Activated CD4-positive, alpha-beta memory T cell treated with anti-CD3 and anti-CD28 coated beads for 36 hours (primary cell): Measurements from ENCODE around the gene ZNF407. TPM values are rescaled to one million over a fixed set of nuclear protein-coding genes. Genes with fewer than 3 reads are reported as not detected.

Source experiments
- CTCF ChIA-PET: fragments of 350-600 bp; sonication (Branson Sonifier 250); formaldehyde crosslinking; loops from one replicate; lab custom pipeline; 2021; ENCODE audit warnings: antibody characterized with exemption, inconsistent platforms; lab: Charles Lee
- POLR2A ChIA-PET: fragments of 350-600 bp; sonication (Branson Sonifier 250); formaldehyde crosslinking; loops from one replicate; lab custom pipeline; 2021; ENCODE audit warnings: antibody characterized with exemption; lab: Charles Lee
- DNase-seq: peaks from one replicate; pipeline ENCODE4 v3.0.0-alpha.2; 2020
- H3K27ac Mint-ChIP-seq: one replicate; pipeline ENCODE4 v1.8.0; 2021; ENCODE audit warnings: mixed read lengths
- H3K27me3 Mint-ChIP-seq: one replicate; pipeline ENCODE4 v1.8.0; 2021; ENCODE audit warnings: mixed read lengths
- H3K36me3 Mint-ChIP-seq: one replicate; pipeline ENCODE4 v1.8.0; 2021; ENCODE audit warnings: mixed read lengths
- H3K4me1 Mint-ChIP-seq: one replicate; pipeline ENCODE4 v1.8.0; 2021; ENCODE audit warnings: low read depth, mixed read lengths
- H3K4me3 Mint-ChIP-seq: one replicate; pipeline ENCODE4 v1.8.0; 2021; ENCODE audit warnings: mild to moderate bottlenecking, mixed read lengths
- H3K9me3 Mint-ChIP-seq: one replicate; pipeline ENCODE4 v1.8.0; 2021; ENCODE audit warnings: mixed read lengths
- intact Hi-C: fragments of 100-400 bp; cut with micrococcal nuclease; formaldehyde crosslinking; loops from one replicate; pipeline ENCODE4 v1.15.1; 2023
- total RNA-seq, 2 experiments: library from RNA; stranded (reverse); gene quantifications; one replicate each; pipeline ENCODE4 v1.2.3, GENCODE V29; 2021

The ZNF407 gene
- total RNA-seq, 2 experiments from 2014 or later: 10.0 to 10.5 TPM

DNA sequence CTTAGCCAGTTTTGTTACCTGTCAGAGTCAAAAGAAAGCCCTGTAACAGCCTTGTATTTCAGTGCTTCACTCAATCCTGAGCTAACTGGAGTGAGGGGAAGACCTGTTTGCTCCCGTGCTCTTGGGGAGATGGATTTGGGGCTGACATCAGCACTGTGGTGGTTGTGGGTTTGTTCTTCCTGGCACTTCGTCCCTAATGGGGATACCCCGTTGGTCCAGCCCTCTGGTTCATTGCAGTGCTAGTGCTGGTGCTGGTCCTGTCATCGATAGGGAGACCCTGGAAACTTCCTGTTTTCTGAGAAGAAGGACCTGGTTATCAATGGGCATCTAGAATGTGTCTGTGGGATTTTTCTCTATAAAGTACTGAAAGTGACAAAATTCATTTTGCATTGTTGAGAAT lies 205.4 kb downstream of the ZNF407 start:
- H3K9me3 Mint-ChIP-seq: no peaks in the 10 kb centered on the region
- peaks cover 14% of the 10 kb centered on the region for H3K4me1 Mint-ChIP-seq
- ChIA-PET POLR2A (no interaction called here), CTCF (no interaction called here)
- H3K27me3 Mint-ChIP-seq: no peaks in the 10 kb centered on the region
- H3K27ac Mint-ChIP-seq: no peak overlapping the region
- intact Hi-C loops: no loop called here
- no peak overlapping the region for H3K4me3 Mint-ChIP-seq
- H3K36me3 Mint-ChIP-seq: peaks cover 7% of the 10 kb centered on the region
- DNase-seq: no peak

DNA sequence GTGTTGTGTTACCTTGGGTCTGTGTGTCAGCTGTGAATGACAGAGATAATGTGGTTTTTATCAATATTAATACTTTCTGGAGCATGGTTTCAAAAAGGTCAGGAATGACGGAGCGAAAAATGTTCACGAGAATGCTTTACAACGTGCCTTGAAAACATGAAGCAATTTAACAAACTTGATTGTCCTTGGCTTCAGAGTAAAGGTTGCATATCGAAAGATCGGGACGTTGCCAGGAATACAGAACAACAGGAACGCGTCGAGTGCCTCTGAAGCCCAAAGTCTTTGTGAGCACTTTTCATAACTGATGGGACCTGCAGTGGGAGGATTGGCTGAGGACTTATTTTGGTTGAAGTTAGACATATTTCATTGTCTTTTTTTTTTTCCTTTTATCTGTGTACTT lies 206.1 kb downstream of the ZNF407 start:
- no peak overlapping the region for H3K27ac Mint-ChIP-seq
- DNase-seq: no peak
- CTCF ChIA-PET: no interaction called here
- H3K27me3 Mint-ChIP-seq: no peaks in the 10 kb centered on the region
- POLR2A ChIA-PET: no interaction called here
- intact Hi-C loops: no loop called here
- peaks cover 9% of the 10 kb centered on the region for H3K4me1 Mint-ChIP-seq
- H3K9me3 Mint-ChIP-seq: no peaks in the 10 kb centered on the region
- no peak overlapping the region for H3K4me3 Mint-ChIP-seq
- H3K36me3 Mint-ChIP-seq: peaks cover 7% of the 10 kb centered on the region

DNA sequence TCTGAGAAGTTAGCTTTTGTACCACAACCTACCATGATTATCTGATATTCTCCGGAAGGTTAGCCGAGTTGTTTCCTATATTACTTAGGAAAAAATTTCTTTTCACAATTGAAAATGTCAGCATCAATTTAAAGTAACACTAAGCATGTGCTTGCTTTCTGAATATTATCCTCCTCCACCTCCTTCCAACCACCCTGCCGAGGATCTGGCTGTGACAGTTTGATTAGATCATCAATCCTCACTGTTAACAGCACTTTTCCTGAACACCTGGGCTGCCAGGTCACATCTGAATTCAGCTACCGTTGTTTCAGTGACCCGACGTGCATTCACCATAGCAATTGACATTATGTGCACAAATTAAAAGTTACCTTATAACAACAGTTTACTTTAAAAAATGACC lies 207.0 kb downstream of the ZNF407 start:
- peaks cover 7% of the 10 kb centered on the region for H3K36me3 Mint-ChIP-seq
- DNase-seq: no peak
- H3K27ac Mint-ChIP-seq: no peak overlapping the region
- POLR2A ChIA-PET: no interaction called here
- no peak overlapping the region for H3K4me3 Mint-ChIP-seq
- peaks cover 9% of the 10 kb centered on the region for H3K4me1 Mint-ChIP-seq
- H3K9me3 Mint-ChIP-seq: no peaks in the 10 kb centered on the region
- intact Hi-C loops: no loop called here
- H3K27me3 Mint-ChIP-seq: no peaks in the 10 kb centered on the region
- CTCF ChIA-PET: no interaction called here

DNA sequence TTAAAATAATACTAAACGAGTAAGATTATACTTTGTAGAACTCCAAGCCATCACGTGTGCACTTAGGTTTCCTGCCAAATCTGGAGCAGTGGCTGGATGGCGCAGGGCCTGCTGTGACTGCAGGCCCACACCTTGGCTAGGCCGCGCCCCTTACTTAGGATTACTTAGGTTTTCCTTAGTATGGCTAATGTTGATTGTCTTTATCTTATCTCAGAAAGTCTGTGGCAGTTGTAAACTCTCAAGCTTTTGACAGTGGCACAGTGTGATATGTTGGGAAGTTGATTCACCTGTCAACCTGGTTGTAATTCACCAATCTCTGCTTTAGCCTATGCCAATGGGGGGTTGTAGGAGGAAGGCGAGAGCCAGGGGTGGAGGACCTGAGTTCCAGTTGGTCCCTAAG lies 208.4 kb downstream of the ZNF407 start:
- intact Hi-C loops: no loop called here
- H3K4me3 Mint-ChIP-seq: no peak overlapping the region
- POLR2A ChIA-PET: interaction anchor here (1.4 kb wide), 1 partner anchor 404 kb away, joined by 3 read pairs; the partner anchor contains the start of gene TSHZ1
- H3K27me3 Mint-ChIP-seq: no peaks in the 10 kb centered on the region
- H3K4me1 Mint-ChIP-seq: peaks cover 9% of the 10 kb centered on the region
- CTCF ChIA-PET: no interaction called here
- DNase-seq: no peak
- peaks cover 7% of the 10 kb centered on the region for H3K36me3 Mint-ChIP-seq
- no peaks in the 10 kb centered on the region for H3K9me3 Mint-ChIP-seq
- no peak overlapping the region for H3K27ac Mint-ChIP-seq

DNA sequence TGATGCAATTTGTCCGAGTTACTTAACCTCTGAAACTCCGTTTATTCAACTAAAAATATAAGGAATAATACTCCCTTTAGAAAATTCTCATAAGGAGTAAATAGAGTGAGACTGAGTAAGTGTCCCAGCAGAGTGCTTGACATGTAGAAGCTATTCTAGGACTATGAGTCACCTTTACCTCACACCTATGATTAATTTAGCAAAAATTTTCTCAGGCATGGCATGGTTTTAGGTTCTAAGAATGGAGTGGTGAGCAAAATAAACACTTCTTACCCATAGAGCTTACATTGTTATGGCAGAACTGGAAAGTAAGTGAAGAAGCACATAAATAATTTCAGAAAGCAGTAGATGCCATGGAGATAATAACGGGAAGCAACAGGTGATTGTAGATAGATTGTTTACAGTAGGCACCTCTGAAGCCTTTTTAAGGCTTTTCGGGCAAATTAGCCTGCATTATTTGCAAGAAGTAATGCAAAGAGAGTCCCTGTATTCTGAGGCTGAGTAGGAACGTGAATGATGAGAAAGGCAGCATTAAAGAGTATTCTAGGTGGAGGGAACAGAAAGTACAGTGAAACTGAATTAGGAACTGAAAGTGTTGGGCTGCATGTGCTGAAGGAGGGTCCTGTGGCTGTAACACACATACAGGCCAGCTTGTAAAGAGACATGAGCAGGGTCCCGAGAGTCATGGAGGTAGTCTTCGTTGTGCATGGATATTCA lies 209.2 kb downstream of the ZNF407 start:
- no peak overlapping the region for H3K27ac Mint-ChIP-seq
- POLR2A ChIA-PET: interaction anchor here (1.4 kb wide), 1 partner anchor 403 kb away, joined by 3 read pairs; the partner anchor contains the start of gene TSHZ1
- intact Hi-C loops: no loop called here
- peaks cover 9% of the 10 kb centered on the region for H3K4me1 Mint-ChIP-seq
- H3K4me3 Mint-ChIP-seq: no peak overlapping the region
- peaks cover 7% of the 10 kb centered on the region for H3K36me3 Mint-ChIP-seq
- CTCF ChIA-PET: no interaction called here
- DNase-seq: no peak
- H3K27me3 Mint-ChIP-seq: no peaks in the 10 kb centered on the region
- no peaks in the 10 kb centered on the region for H3K9me3 Mint-ChIP-seq

DNA sequence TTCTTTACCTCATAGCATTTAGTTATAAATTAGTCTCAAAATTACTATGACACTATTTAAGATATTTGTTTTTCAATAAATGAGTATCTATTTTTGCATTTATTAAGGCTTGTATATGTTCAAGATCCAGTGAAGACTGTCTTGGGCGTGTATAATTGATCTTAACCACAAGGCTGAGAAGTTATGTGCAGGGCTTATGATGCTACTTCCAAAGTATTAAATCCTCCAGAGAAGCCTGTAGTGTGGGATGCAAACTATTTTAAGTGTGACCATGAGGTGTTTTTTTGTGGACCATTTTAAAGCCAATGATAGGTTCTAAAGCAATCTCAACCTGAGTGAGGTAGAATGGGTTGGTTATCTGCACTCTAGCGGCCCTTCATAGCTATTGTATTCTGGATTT lies 219.9 kb downstream of the ZNF407 start:
- intact Hi-C loops: no loop called here
- Mint-ChIP-seq H3K4me3 (no peak overlapping the region), H3K9me3 (peaks cover 8% of the 10 kb centered on the region), H3K36me3 (peaks cover 14% of the 10 kb centered on the region), H3K4me1 (peaks cover 2% of the 10 kb centered on the region), H3K27me3 (no peaks in the 10 kb centered on the region), H3K27ac (no peak overlapping the region)
- DNase-seq: no peak
- ChIA-PET POLR2A (no interaction called here), CTCF (no interaction called here)

DNA sequence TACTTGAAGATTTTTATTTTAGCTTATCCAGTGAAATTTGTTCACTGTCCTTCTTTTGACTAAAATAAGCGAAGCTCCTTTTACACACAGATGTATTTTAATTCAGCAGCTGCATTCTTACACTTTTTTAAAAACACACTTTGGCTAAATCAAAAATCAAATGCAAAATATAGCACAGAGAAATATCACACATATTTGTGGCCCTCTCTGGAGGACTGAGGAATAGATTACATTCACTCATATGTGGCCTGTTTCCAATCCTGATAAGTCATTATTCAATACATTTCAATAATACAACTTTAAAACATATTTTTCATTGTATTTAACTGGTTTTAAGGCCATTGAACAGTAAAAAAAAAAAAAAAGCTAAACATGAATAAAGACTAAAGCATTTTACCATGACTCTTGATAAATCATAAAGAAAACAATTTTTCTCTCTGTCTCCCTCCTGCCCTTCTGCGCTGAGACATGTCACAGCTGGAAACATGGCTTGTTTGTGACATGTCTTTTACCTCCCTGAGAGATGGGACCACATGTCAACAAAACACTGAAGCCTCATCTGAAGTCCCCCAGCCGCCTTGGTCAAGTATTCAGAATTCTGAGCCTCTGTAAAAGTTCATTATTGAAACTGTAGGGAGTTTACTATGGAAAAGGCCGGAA lies 221.0 kb downstream of the ZNF407 start:
- Mint-ChIP-seq H3K9me3 (peaks cover 8% of the 10 kb centered on the region), H3K4me1 (no peaks in the 10 kb centered on the region), H3K4me3 (no peak overlapping the region), H3K27ac (no peak overlapping the region), H3K36me3 (peaks cover 15% of the 10 kb centered on the region), H3K27me3 (no peaks in the 10 kb centered on the region)
- CTCF ChIA-PET: interaction anchor here (0.7 kb wide), 1 partner anchor 185 kb away, joined by 3 read pairs; no protein-coding TSS in a partner anchor
- POLR2A ChIA-PET: no interaction called here
- intact Hi-C loops: no loop called here
- DNase-seq: no peak

DNA sequence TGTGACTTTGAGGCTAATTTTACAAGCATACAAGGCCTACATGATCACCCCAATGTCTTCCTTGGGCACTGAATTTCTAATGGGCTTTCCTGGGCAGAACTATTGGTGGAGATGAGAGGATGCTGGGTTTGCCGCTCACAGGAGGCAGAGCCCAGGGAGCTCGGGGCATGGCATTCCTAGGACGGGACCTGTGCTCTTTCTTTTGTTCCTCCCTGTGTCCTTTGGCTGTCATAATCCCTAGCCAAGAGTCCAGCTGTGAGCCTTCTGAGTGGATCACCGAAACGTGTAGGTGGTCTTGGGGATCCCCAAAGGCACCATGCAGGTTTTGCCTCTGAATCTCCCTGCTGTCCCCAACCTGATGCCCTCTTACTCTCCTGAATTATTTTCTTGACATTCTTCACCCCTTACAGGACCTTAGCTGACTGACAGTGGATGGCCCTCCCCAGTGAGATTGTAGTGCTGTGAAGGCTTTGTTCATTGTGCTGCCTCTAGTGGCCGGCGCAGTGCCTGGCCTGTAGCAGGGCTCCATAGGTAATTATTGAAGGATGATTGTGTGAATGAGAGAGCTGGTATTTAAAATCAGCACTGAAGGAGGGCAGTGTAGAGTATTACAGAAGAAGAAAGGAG lies 221.9 kb downstream of the ZNF407 start:
- no peak for DNase-seq
- Mint-ChIP-seq H3K36me3 (peaks cover 15% of the 10 kb centered on the region), H3K4me1 (no peaks in the 10 kb centered on the region), H3K27me3 (no peaks in the 10 kb centered on the region), H3K27ac (no peak overlapping the region), H3K4me3 (no peak overlapping the region), H3K9me3 (peaks cover 8% of the 10 kb centered on the region)
- ChIA-PET CTCF (interaction anchor here (0.9 kb wide), 1 partner anchor 31 kb away, joined by 3 read pairs; no protein-coding TSS in a partner anchor), POLR2A (no interaction called here)
- intact Hi-C loops: no loop called here

DNA sequence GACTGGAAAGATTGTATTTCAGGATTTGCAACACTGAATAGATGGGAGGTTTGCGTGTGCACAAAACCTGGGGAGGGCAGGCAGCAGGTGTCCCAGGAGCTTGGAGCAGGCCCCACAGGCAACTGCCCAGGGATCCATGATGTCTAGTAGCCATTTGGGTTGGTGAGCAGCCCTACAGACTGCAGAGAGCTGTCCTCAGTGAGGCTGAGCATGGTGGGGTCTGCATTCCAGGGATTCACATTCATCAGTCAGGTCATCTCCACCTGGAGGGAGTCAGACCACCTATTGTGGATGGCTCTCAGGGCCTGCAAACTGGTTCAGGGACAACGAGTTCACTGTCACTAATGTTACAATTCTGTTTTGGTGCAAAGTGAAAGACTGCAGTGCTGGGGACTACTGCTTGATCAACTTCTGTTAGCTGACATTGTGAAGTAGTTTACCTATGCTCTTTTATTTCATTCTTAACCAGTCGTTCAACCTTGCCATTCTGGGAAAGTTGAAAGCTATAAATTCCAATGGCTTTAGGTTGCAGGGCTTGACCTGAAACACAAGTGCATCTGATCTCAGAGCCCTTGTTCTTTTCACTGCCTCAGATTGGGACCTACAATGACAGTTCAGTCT lies 222.6 kb downstream of the ZNF407 start:
- H3K4me3 Mint-ChIP-seq: no peak overlapping the region
- no peaks in the 10 kb centered on the region for H3K27me3 Mint-ChIP-seq
- H3K9me3 Mint-ChIP-seq: peaks cover 8% of the 10 kb centered on the region
- POLR2A ChIA-PET: no interaction called here
- H3K36me3 Mint-ChIP-seq: peaks cover 14% of the 10 kb centered on the region
- CTCF ChIA-PET: interaction anchor here (0.7 to 0.9 kb wide), 2 partner anchors 30 to 77 kb away, joined by 3 read pairs; no protein-coding TSS in a partner anchor
- H3K27ac Mint-ChIP-seq: no peak overlapping the region
- intact Hi-C loops: no loop called here
- no peaks in the 10 kb centered on the region for H3K4me1 Mint-ChIP-seq
- no peak for DNase-seq

DNA sequence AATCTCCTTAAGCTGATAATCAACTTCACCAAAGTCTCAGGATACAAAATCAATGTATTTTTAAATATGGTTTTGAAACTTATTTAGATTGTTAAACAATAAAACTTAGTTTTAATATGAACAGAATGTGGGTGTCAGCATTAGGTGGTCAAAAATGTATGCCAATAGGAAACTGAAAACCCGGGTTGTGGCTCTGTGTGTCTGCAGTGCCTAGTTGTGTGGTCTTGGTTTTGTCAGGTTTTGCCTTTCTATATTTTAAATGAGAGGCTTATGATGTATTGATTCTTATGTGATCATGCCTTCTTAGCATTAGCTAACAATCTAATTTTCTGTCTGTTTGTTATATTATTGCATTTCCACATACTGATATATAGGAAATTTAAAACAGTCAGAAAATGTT lies 227.8 kb downstream of the ZNF407 start:
- no peaks in the 10 kb centered on the region for H3K4me1 Mint-ChIP-seq
- no peaks in the 10 kb centered on the region for H3K27me3 Mint-ChIP-seq
- ChIA-PET POLR2A (no interaction called here), CTCF (no interaction called here)
- peaks cover 8% of the 10 kb centered on the region for H3K9me3 Mint-ChIP-seq
- H3K4me3 Mint-ChIP-seq: no peak overlapping the region
- H3K36me3 Mint-ChIP-seq: peaks cover 14% of the 10 kb centered on the region
- no peak for DNase-seq
- H3K27ac Mint-ChIP-seq: no peak overlapping the region
- intact Hi-C loops: no loop called here

DNA sequence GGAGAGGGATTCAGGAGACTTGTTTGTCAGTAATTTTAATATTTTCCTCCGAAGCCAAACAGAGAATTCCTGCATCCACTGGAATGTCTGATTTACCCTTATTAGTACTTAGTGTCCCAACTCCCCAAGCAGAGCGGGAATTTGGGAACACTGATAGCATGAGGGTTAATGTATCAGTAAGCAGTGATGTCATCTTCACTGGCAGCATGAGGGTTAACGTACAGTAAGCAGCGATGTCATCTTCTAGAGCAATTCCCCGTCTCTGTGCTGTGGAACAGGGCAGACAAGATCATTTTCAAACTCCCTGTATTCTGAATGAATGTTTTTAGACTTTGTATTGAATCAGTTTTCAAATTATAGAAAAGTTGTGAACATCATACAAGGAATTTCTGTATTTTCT lies 228.9 kb downstream of the ZNF407 start:
- Mint-ChIP-seq H3K9me3 (peaks cover 4% of the 10 kb centered on the region), H3K27ac (no peak overlapping the region), H3K36me3 (peaks cover 10% of the 10 kb centered on the region), H3K27me3 (no peaks in the 10 kb centered on the region), H3K4me1 (no peaks in the 10 kb centered on the region), H3K4me3 (no peak overlapping the region)
- CTCF ChIA-PET: no interaction called here
- intact Hi-C loops: no loop called here
- POLR2A ChIA-PET: no interaction called here
- no peak for DNase-seq

DNA sequence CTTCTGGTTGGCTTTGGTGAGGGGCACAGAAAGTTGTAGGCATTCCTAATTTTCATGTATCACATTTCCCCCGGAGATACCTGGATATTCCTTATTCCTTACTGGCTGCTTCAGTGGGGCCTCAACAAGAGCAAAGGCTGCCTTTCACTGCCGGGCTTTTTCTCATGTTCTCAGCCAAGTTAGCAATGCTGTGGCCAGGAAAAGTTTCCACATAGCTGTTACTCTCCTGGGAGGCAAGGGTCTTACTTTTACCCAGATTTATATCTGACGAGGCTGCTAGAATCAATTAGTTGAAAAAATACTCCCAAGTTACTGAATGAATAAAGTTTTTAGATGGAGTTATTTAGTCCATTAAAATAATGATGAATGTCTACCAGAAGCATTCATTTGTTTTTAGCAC lies 230.5 kb downstream of the ZNF407 start:
- POLR2A ChIA-PET: no interaction called here
- Mint-ChIP-seq H3K27me3 (no peaks in the 10 kb centered on the region), H3K4me3 (no peak overlapping the region), H3K9me3 (no peaks in the 10 kb centered on the region), H3K36me3 (peaks cover 2% of the 10 kb centered on the region), H3K27ac (no peak overlapping the region), H3K4me1 (no peaks in the 10 kb centered on the region)
- intact Hi-C loops: no loop called here
- CTCF ChIA-PET: no interaction called here
- DNase-seq: no peak
